A549 (cell line): Measurements from ENCODE around the gene TRIM2. TPM values are rescaled to one million over a fixed set of nuclear protein-coding genes. Genes with fewer than 3 reads are reported as not detected.

Source experiments
- CTCF ChIP-seq: fragments of >200 bp; sonication (Bioruptor Twin); formaldehyde crosslinking; IDR thresholded peaks from 3 replicates; pipeline ENCODE4 v1.5.1; 2016
- FOSB ChIP-seq: fragments of 250-450 bp; sonication (Bioruptor Pico); IDR thresholded peaks from 2 replicates; pipeline ENCODE4 v1.5.0; 2020; ENCODE audit warnings: mild to moderate bottlenecking, moderate library complexity
- FOSL2 ChIP-seq, 2 experiments: fragments of 450-650 bp in 1 of 2; fragments of >200 bp in 1 of 2; sonication (Bioruptor Twin) in 1 of 2; formaldehyde crosslinking; IDR thresholded peaks; 2 replicates each; pipeline versions ENCODE4 v1.5.0 to v1.6.1; 2016 to 2020; ENCODE audit warnings: mild to moderate bottlenecking in 1 of 2, moderate library complexity in 1 of 2
- polyA plus RNA-seq, 4 experiments: library from polyadenylated mRNA; depleted of rRNA in 3 of 4; stranded (reverse); fragments of >200 nt; fragmentation: RNase III in 1 of 4; extraction: RNeasy Plus Mini Kit Qiagen cat#74134 plus additional on column Dnase treatment in 1 of 4; gene quantifications; 2 replicates in 3 of 4; 3 replicates in 1 of 4; pipeline ENCODE4 v1.2.3, GENCODE V29; 2011 to 2017
- small RNA-seq, 6 experiments: library from RNA; depleted of rRNA; stranded (forward); fragments of <200 nt; gene quantifications; one replicate each; pipeline ENCODE3, GENCODE V24; 2012

The TRIM2 gene
- polyA plus RNA-seq, 2 of the 4 experiments (the other 2 are of a cell fraction): 0.92 to 1.4 TPM

- TF ChIP-seq FOSL2 (IDR thresholded peaks at IDR 0.05): no peak
- no peak for TF ChIP-seq FOSL2 (CRISPR knock-in tag; IDR thresholded peaks at IDR 0.05)
- no peak for TF ChIP-seq FOSB
- no peak for TF ChIP-seq CTCF
Observed at GRCh38 chr4:153387981-153388380, 183.7 kb downstream of the TRIM2 start (continued).

Small RNA genes lying within 50 kb of the gene (small RNA-seq; reads per million reads assigned to genes)
- gene RF00019 (0 reads per million in 6 experiments), gene RN7SL419P (0 reads per million in 6 experiments), gene RNU6-1196P (0 reads per million in 6 experiments)

Other genes starting within 250 kb of the TRIM2 start
- 8.3 and 16.6 TPM in 2 replicates for gene MND1, start 140.2 kb downstream of the TRIM2 start, polyA plus RNA-seq (2011; rRNA removed)
- 14.7 to 16.5 TPM (median 16.3 TPM) in 3 replicates for gene MND1, start 140.2 kb downstream of the TRIM2 start, polyA plus RNA-seq (2017; fragmentation: RNase III; extraction: RNeasy Plus Mini Kit Qiagen cat#74134 plus additional on column Dnase treatment)